Esophagus muscularis mucosa (tissue), 4 donors: ENCODE measurements around the gene RHOBTB3.

ENCODE experiments used
- CTCF ChIP-seq, 3 experiments: fragments of 200-600 bp in 2 of 3; fragments of 450-650 bp in 1 of 3; sonication (generic) in 2 of 3; IDR thresholded peaks; one replicate each; pipeline ENCODE4 v1.5.1; 2017 to 2019; ENCODE audit warnings: antibody characterized with exemption in 3 of 3, mild to moderate bottlenecking in 2 of 3, moderate library complexity in 1 of 3
- EP300 ChIP-seq: sonication (generic); formaldehyde crosslinking; IDR thresholded peaks from one replicate; pipeline ENCODE4 v1.6.1; 2017; ENCODE audit warnings: antibody characterized with exemption
- POLR2A ChIP-seq: fragments of 450-650 bp; IDR thresholded peaks from one replicate; pipeline ENCODE4 v1.6.1; 2017; ENCODE audit warnings: antibody characterized with exemption, moderate library complexity, mild to moderate bottlenecking, low read depth
- POLR2AphosphoS5 ChIP-seq, 2 donors: sonication (generic); formaldehyde crosslinking; IDR thresholded peaks; one replicate each; pipeline ENCODE4 v1.6.1; 2017; ENCODE audit warnings: antibody characterized with exemption in 2 of 2

GRCh38 chr5:95771892-95772291 is 40.8 kb downstream of the RHOBTB3 start:
- TF ChIP-seq CTCF (IDR thresholded peaks at IDR 0.05) (no peak), POLR2A (no peak), POLR2AphosphoS5 (IDR thresholded peaks at IDR 0.05) (no peak), EP300 (no peak)
